Ectodermal cell (in vitro differentiated cells): ENCODE data around the gene PI3.

Experiments
- H3K27ac ChIP-seq: 2 replicates; pipeline ENCODE4 v1.7.0; 2013; ENCODE audit warnings: mild to moderate bottlenecking, low read depth, low read length; ENCODE audit not compliant: insufficient read depth, poor library complexity, severe bottlenecking
- H3K27me3 ChIP-seq: 2 replicates; pipeline ENCODE4 v1.7.0; 2013; ENCODE audit warnings: mild to moderate bottlenecking, low read length; ENCODE audit not compliant: insufficient read depth, control insufficient read depth, poor library complexity, severe bottlenecking
- H3K36me3 ChIP-seq: one replicate; pipeline ENCODE4 v1.7.0; 2013; ENCODE audit warnings: low read length; ENCODE audit not compliant: control insufficient read depth, insufficient read depth
- H3K4me1 ChIP-seq: one replicate; pipeline ENCODE4 v1.7.0; 2013; ENCODE audit warnings: low read length; ENCODE audit not compliant: control insufficient read depth, insufficient read depth
- H3K4me3 ChIP-seq: 2 replicates; pipeline ENCODE4 v1.7.0; 2013; ENCODE audit warnings: low read depth, low read length, control low read depth; ENCODE audit not compliant: insufficient read depth
- H3K9me3 ChIP-seq: 2 replicates; pipeline ENCODE4 v1.7.0; 2013; ENCODE audit warnings: mild to moderate bottlenecking, low read length, moderate library complexity; ENCODE audit not compliant: control insufficient read depth
- WGBS, 2 experiments: methylation state at CpG; one replicate each; pipeline ENCODE4 v1.1.7; 2013; ENCODE audit warnings: missing lambda C conversion rate in 2 of 2; 5-methylcytosine and 5-hydroxymethylcytosine counted together

Gene PI3

GRCh38 chr20:45218124-45218523, 43.4 kb downstream of the PI3 start:
- WGBS, 2 experiments, result 87 to 90% methylated on average over 4 of the region's 4 CpGs
- no peaks in the 10 kb centered on the region for H3K36me3 ChIP-seq
- no peak overlapping the region for H3K4me3 ChIP-seq

GRCh38 chr20:45218636-45219035, 43.9 kb downstream of the PI3 start:
- H3K9me3 ChIP-seq, result no peaks in the 10 kb centered on the region
- no peaks in the 10 kb centered on the region for H3K27me3 ChIP-seq
- H3K36me3 ChIP-seq, result no peaks in the 10 kb centered on the region
- H3K27ac ChIP-seq, result no peak overlapping the region
- no peak overlapping the region for H3K4me3 ChIP-seq
- H3K4me1 ChIP-seq, result no peaks in the 10 kb centered on the region
- 88 to 95% methylated on average over 2 of the region's 2 CpGs for WGBS, 2 experiments

More at GRCh38 chr20:45218124-45218523, 43.4 kb downstream of the PI3 start:
- H3K27me3 ChIP-seq, result no peaks in the 10 kb centered on the region
- no peaks in the 10 kb centered on the region for H3K4me1 ChIP-seq
- H3K9me3 ChIP-seq, result no peaks in the 10 kb centered on the region
- no peak overlapping the region for H3K27ac ChIP-seq

GRCh38 chr20:45221076-45221475, 46.4 kb downstream of the PI3 start, which contains the start of gene SEMG2:
TSS of gene SEMG2 (plus strand) at chr20:45221373. CDS start at chr20:45221390, 17 bp downstream.
- no peaks in the 10 kb centered on the region for H3K36me3 ChIP-seq
- WGBS, 2 experiments, result 95 to 97% methylated on average over 4 of the region's 4 CpGs

GRCh38 chr20:45223136-45223535, 48.4 kb downstream of the PI3 start:
- Histone ChIP-seq H3K36me3 (no peaks in the 10 kb centered on the region), H3K9me3 (no peaks in the 10 kb centered on the region), H3K4me3 (no peak overlapping the region), H3K4me1 (no peaks in the 10 kb centered on the region), H3K27ac (no peak overlapping the region), H3K27me3 (no peaks in the 10 kb centered on the region)

More at GRCh38 chr20:45221076-45221475, 46.4 kb downstream of the PI3 start, which contains the start of gene SEMG2:
- no peaks in the 10 kb centered on the region for H3K27me3 ChIP-seq
- no peak within 1 kb of the TSS for H3K4me3 ChIP-seq
- H3K27ac ChIP-seq, result no peak within 1 kb of the TSS
- no peaks in the 10 kb centered on the region for H3K9me3 ChIP-seq
- no peaks in the 10 kb centered on the region for H3K4me1 ChIP-seq
